ENCODE data around the gene EEA1. TPM values are rescaled to one million over a fixed set of nuclear protein-coding genes. Genes with fewer than 3 reads are reported as not detected.

Gene EEA1
- total and polyA plus RNA-seq, 11 donors: 5.1 to 45.5 (median 28.5) TPM

DNA sequence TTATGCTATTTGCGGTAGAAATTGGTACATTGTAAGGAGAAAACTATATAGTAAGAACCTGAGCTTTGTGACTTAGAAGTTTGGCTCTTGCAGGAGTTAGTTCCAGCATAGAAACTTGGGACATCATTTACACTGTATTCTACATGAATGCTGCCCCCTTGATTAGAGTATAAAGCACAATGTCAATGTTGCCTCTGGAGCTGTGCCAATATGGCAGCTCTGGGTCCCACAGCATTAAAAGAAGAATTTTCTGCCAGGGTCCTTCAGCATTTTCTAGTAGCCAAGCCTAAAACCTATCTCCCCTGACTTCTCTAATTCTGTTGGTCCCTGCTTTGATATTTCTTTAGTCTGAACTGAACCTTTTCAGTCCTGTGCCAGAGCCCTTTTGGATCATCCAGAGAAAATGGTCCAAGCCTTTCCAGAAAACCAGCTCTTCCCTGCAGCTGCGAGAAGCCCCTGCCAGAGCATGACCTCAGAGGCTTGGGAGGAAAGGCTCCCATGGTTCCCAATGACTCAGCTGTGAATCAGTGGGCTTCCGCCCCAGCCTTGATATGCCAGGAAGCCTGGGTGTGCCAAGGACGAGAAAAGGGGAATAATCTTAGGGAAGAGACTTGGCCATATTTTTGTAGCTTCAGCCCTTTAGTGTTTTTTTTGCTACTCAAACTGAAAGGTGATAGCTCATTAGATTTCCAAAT, 183.1 kb downstream of the EEA1 start:
- whole genome bisulfite sequencing, 4 donors: 52 to 63% (median 56%) methylated on average over 4 of the region's 4 CpGs
- ATAC-seq (peak; percentile 86 to 99 (median 98)), DNase-seq (peak; percentile 78 to 90 (median 83))
- no peaks in the 10 kb centered on the region for H3K27me3 ChIP-seq
- intact Hi-C loops (cut with DNase I): no loop called here
- no peak for TF ChIP-seq POLR2A (IDR thresholded peaks at IDR 0.05)
- TF ChIP-seq, protein P1, sequence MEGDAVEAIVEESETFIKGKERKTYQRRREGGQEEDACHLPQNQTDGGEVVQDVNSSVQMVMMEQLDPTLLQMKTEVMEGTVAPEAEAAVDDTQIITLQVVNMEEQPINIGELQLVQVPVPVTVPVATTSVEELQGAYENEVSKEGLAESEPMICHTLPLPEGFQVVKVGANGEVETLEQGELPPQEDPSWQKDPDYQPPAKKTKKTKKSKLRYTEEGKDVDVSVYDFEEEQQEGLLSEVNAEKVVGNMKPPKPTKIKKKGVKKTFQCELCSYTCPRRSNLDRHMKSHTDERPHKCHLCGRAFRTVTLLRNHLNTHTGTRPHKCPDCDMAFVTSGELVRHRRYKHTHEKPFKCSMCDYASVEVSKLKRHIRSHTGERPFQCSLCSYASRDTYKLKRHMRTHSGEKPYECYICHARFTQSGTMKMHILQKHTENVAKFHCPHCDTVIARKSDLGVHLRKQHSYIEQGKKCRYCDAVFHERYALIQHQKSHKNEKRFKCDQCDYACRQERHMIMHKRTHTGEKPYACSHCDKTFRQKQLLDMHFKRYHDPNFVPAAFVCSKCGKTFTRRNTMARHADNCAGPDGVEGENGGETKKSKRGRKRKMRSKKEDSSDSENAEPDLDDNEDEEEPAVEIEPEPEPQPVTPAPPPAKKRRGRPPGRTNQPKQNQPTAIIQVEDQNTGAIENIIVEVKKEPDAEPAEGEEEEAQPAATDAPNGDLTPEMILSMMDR (IDR thresholded peaks at IDR 0.05): no peak
- H3K36me3 ChIP-seq: no peaks in the 10 kb centered on the region
- H3K4me1 ChIP-seq: peaks cover 0 to 20% (median 2%) of the 10 kb centered on the region in 12 donors
- no peaks in the 10 kb centered on the region for H3K9me3 ChIP-seq
- H3K27ac ChIP-seq: peak overlapping the region in 11 of 12 donors; percentile 3 to 79 (median 63)
- no peak overlapping the region for H3K4me3 ChIP-seq

DNA sequence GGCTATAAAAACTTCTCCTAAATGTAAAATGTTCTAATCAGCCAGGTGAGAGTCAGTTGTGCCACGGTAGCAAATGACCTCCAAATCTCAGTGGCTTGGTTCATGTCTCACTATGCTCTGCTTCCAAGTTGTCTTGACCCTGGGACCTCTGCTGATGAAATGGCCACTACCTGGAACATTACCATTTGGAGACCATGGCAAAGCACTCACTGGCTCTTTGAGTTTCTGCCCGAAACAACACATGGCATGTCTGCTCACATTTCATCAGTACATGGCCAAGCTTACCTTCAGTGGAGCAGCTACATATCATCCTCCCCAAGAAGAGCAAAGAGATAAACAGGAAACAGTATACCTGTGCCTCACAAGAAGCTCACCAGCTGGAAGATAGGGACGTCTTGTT, 186.1 kb downstream of the EEA1 start:
- TF ChIP-seq, protein P1 (IDR thresholded peaks at IDR 0.05): no peak
- no peak for TF ChIP-seq POLR2A (IDR thresholded peaks at IDR 0.05)
- no peak for ATAC-seq
- DNase-seq: no peak

DNA sequence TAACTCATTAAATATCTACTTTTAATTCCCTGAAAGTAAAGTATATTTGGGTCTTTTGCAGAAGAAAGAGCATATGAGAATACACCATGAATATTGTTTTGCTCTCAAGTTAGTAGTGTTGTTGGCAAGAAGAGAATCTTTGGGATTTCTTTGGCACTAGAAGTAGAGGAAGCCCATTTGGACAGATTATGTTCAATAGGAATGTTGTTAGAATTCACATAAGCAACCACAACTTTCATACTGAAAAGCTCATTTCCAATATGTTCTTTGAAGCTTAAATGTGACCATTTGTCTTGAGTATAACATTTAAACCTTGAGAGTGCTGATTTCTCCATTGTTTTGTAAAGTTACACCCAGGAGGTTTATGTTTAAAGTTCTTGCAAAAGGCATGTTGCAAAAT, 188.7 kb downstream of the EEA1 start:
- Histone ChIP-seq H3K4me3 (no peak overlapping the region), H3K27me3 (no peaks in the 10 kb centered on the region), H3K27ac (no peak overlapping the region), H3K36me3 (no peaks in the 10 kb centered on the region), H3K4me1 (peaks cover 0 to 13% (median 0%) of the 10 kb centered on the region in 12 donors), H3K9me3 (no peaks in the 10 kb centered on the region)
- DNase-seq (no peak), ATAC-seq (no peak)
- intact Hi-C loops (cut with DNase I): no loop called here
- TF ChIP-seq, protein P1 (IDR thresholded peaks at IDR 0.05): no peak
- no peak for TF ChIP-seq POLR2A (IDR thresholded peaks at IDR 0.05)

More for the DNA sequence above, 186.1 kb downstream of the EEA1 start:
- H3K9me3 ChIP-seq: no peaks in the 10 kb centered on the region
- H3K27me3 ChIP-seq: no peaks in the 10 kb centered on the region
- H3K4me3 ChIP-seq: no peak overlapping the region
- intact Hi-C loops (cut with DNase I): no loop called here
- peaks cover 0 to 24% (median 2%) of the 10 kb centered on the region in 12 donors for H3K4me1 ChIP-seq
- 84 to 91% (median 87%) methylated on average over 3 of the region's 3 CpGs for WGBS, 4 donors
- no peaks in the 10 kb centered on the region for H3K36me3 ChIP-seq
- no peak overlapping the region for H3K27ac ChIP-seq

DNA sequence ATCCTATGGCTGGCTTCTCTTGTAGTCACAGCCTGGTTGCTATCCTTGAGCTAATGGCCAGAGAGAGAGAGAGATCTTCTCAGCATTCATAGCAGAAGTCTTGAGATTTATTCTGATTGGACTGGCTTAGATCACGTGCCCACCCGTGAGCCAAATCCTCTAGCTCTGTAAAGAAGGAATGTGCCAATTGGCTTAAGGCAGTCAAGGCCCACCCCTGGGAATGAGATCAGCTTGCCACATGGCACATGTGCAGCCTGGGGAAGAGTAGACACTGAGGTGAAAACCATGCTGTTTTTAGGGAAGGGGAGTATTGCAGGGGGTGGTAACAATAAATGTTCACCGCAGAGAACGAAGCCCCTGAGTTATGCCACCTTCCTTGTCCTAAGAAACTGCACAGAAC, 190.0 kb downstream of the EEA1 start:
- TF ChIP-seq, protein P1 (IDR thresholded peaks at IDR 0.05): no peak
- no peak for TF ChIP-seq POLR2A (IDR thresholded peaks at IDR 0.05)

More for the DNA sequence above, 190.0 kb downstream of the EEA1 start:
- Histone ChIP-seq H3K36me3 (no peaks in the 10 kb centered on the region), H3K4me3 (no peak overlapping the region), H3K9me3 (no peaks in the 10 kb centered on the region), H3K27me3 (no peaks in the 10 kb centered on the region), H3K4me1 (peaks cover 0 to 20% (median 0%) of the 10 kb centered on the region in 12 donors), H3K27ac (no peak overlapping the region)
- ATAC-seq: no peak
- WGBS, 4 donors: 68 to 82% (median 78%) methylated on average over 4 of the region's 4 CpGs
- intact Hi-C loops (cut with DNase I): no loop called here
- no peak for DNase-seq
